ENCODE data around the gene ARHGEF1.

DNA sequence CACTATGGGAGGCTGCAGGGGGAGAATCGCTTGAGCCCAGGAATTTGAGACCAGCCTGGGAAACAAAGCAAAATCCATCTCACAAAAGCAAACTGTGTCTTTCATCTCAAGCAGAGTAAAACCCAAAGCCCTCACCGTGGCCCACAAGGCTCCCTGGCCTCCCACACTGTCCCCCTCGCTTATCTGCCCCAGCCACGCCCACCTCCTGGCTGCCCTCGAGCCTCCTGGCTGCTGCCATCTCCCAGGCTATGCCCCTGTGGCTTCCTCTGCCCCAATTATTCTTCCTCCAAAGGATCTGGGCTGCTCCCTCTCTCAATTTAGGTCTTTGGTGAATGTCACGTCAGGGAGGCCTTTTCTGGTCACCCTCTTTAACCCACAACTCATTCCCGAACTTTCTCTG lies 72.5 kb downstream of the ARHGEF1 start:
- no peak for TF ChIP-seq POLR2A (IDR thresholded peaks at IDR 0.05)
- TF ChIP-seq, protein P1, sequence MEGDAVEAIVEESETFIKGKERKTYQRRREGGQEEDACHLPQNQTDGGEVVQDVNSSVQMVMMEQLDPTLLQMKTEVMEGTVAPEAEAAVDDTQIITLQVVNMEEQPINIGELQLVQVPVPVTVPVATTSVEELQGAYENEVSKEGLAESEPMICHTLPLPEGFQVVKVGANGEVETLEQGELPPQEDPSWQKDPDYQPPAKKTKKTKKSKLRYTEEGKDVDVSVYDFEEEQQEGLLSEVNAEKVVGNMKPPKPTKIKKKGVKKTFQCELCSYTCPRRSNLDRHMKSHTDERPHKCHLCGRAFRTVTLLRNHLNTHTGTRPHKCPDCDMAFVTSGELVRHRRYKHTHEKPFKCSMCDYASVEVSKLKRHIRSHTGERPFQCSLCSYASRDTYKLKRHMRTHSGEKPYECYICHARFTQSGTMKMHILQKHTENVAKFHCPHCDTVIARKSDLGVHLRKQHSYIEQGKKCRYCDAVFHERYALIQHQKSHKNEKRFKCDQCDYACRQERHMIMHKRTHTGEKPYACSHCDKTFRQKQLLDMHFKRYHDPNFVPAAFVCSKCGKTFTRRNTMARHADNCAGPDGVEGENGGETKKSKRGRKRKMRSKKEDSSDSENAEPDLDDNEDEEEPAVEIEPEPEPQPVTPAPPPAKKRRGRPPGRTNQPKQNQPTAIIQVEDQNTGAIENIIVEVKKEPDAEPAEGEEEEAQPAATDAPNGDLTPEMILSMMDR (IDR thresholded peaks at IDR 0.05), result no peak
- TF ChIP-seq EP300 (IDR thresholded peaks at IDR 0.05), result no peak
- no peak for TF ChIP-seq POLR2AphosphoS5 (IDR thresholded peaks at IDR 0.05)
